GM21447 (cell line): Measurements from ENCODE around the gene MOXD1.
"Not testable (repeated sequence)": the region's sequence is repeated elsewhere in the genome, so short reads cannot be mapped to it uniquely, and the experiment has no call there.

Experiments
- ATAC-seq: cut with Tn5 transposase; IDR thresholded peaks from one replicate; pipeline ENCODE4 v1.9.1; 2021; ENCODE audit not compliant: unreplicated experiment

MOXD1 gene

DNA sequence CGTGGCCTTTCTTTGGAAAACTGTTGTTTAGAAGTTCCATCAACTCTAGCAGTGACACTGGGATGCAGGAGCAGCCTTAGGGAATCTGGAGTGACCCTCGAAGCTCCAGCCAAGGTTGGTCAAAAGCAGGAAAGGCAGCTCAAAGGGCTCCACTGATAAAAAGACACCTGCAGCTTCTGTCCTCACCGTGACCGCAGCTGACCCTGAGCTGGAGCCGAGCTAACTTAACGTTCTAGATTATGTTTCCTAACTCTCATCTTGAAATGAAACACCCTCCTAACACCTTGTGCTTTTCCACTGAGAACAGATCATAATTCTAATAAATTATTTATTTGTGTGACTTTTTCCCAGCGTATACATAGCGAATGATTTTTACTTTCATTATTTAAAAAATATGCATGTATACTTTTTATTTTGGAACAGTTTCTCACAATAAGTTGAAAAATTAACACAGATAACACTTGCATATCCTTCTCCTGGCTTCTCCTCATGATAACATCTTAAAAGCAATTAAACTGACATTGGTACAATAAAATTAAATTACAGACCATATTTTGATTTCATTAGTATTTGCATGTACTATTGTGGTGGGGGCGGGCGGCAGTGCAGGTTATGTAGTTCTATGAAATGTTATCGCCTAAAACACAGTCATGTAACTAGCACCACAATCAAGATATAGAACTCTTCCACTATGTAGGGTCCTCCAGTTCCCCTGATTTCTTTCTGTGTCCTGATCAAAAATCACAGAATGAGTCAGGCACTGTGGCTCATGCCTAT lies 116.1 kb downstream of the MOXD1 start:
- no peak for ATAC-seq

GRCh38 chr6:132282696-132283095 lies 118.6 kb downstream of the MOXD1 start:
- ATAC-seq: no peak

- ATAC-seq: no peak
Observed at GRCh38 chr6:132280436-132280835, 120.8 kb downstream of the MOXD1 start.

DNA sequence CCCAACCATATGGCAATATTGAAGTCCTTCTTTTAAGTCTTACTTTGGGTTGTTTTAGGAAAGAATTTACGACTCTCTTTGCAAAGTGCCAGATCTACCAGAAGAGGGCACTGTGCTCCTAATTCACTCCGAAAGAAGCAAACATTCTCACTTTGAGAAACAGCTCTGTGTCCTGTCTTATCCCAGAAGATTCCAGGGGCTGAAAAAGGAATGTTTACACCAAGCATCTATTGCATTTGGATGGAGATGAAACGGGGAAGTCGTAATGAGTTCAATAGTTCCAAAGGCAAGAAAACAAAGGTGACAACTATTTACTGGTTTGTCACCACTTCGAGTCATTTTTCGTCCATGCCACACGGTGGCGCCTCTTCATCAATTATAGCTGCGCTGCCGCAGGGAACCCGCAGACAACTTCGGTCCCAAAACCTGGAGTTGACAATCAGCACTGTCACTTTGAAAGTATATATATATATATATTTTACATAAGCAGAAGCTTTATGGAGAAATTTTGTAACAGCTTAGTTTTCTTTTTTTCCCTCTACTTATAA lies 121.6 kb downstream of the MOXD1 start:
- peak; percentile 88 for ATAC-seq

- ATAC-seq: no peak
Observed at GRCh38 chr6:132275066-132275970, 126.0 kb downstream of the MOXD1 start.

DNA sequence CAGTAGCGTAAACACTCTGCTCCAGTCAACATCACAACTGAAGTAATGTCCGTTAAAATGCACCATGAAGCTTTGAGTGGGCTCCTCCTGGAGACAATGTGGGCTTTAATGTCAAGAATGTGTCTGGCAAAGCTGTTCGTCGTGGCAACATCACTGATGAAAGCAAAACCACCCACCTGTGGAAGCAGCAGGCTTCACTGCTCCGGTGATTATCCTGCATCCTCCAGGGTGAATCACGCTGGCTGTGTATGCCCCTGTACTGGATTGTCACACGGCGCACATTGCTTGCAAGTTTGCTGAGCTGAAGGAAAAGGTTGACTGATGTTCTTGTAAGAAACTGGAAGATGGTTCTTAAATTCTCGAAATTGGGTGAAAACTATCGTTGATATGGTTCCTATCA lies 128.5 kb downstream of the MOXD1 start:
- ATAC-seq: no peak

- no peak for ATAC-seq
Observed at GRCh38 chr6:132270726-132271402, 130.4 kb downstream of the MOXD1 start.

GRCh38 chr6:132268666-132269065 lies 132.6 kb downstream of the MOXD1 start:
- ATAC-seq: not testable (repeated sequence)

GRCh38 chr6:132268209-132268608 lies 133.1 kb downstream of the MOXD1 start:
- no peak for ATAC-seq

DNA sequence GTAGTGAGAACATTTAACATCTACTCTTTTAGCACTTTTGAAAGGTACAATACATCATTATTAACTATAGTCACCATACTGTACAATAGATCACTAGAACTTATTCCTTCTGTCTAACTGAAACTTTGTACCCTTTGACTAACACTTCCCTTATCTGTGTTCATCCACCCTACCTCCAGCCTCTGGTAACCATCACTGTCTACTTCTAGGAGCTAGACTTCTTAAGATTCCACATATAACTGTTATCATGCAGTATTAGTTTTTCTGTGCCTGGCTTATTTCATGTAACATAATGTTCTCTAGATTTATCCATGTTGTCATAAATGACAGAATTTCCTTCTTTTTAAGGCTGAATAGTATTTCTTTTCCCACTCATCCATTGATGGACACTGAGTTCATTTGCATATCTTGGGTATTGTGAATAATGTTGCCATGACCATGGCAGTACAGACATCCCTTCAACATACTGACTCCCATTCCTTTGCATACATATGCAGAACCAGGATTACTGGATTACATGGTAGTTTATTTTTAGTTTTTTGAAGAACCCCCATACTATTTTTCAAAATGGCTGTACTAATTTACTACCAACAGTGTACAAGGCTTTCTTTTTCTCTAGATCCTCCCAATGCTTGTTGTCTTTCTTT lies 135.7 kb downstream of the MOXD1 start:
- ATAC-seq: no peak

DNA sequence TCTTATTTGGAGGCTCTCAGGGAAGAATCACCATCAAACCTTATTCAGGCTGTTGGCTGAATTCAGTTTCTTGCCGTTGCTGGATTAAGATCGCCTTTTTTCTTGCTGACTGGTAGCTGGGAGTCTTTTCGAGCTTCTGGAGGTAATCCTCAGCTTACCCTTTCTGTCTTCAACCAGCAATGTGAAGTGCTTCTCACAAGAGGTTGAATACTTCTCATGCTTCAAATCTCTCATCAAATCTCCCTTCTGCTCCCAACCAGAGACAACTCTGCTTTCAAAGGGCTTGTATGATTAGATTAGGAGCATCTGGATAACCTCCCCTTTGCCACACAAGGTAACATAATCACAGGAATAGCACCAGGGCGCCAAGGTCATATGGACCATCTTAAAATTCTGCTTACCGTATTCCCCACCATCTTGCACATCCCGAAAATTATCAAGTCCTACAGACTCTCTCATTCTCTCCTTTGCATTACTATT lies 137.2 kb downstream of the MOXD1 start:
- ATAC-seq: no peak

DNA sequence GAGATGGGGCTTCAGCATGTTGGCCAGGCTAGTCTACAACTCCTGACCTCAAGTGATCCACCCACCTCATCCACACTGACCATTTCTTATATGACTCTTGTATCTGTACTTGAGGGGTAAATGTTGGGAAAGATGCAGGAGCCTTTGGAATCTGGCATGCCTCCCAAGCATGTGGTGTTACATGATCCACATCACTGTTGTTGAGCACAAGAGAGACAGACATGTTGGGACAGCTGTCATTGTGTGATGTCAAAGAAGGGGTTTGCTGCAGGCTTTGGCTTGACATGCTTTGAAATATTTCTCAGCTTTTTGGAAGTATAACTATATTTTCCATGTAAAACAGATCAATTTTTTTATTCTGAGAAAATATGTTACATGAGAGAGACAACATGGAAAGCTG lies 139.9 kb downstream of the MOXD1 start:
- no peak for ATAC-seq

GRCh38 chr6:132259070-132259469 lies 142.2 kb downstream of the MOXD1 start:
- ATAC-seq: no peak

GRCh38 chr6:132257561-132257960 lies 143.7 kb downstream of the MOXD1 start:
- ATAC-seq: no peak

DNA sequence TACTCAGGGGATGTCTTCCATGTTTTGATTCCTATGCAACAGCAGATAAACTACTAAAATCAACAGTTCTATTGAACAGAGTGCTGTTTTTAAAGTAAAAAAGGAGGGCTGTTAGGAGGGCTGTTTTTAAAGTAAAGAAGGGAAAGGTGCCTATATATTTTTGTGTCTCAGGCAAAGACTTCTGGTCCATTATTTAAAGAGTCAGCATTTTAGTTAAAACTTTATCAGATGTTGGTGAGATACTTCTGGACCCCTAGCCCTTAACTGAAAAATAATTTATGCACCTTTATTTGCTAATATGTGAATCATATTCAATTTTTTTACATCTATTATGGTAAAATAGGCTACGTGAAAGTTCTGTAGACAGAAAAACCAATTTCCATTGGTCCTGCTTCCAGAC lies 144.8 kb downstream of the MOXD1 start:
- ATAC-seq: no peak

GRCh38 chr6:132253906-132254305 lies 147.4 kb downstream of the MOXD1 start:
- no peak for ATAC-seq

DNA sequence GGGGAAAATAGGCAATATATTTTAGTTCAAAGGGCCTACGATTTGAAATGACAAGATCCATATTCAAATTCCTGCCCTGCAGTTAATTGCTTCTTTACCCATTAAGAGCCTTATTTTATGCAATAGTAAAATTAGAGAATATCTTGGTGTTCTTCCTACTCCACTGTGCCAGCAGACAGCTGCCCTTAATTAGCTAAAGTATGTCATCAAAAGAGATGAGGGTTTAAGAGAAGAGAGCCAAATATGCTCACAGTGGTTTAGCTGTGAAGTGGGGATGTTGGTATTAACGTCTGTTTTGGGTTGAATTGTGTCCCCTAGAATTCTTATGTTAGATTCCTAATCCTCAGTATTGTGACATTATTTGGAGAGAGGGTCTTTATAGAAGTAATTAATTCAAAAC lies 148.1 kb downstream of the MOXD1 start:
- no peak for ATAC-seq

DNA sequence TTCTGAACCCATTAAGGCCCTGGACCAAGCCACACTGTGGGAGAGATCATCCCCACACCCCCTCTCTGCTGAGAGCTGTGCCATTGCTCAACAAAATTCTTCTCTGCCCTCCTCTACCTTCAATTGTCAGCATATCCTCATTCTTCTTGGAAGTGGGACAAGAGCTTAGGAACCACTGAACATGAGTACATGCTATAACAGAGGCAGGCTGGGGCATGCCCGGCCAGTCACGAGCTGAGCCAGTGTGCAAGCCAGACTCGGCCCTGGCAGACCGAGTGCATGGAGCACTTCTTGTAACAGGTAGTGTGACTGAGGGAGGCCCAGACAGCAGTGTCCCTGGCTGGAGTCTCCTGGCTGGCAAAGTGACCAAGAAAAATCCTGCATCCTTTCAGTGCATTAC lies 149.2 kb downstream of the MOXD1 start:
- ATAC-seq: no peak

DNA sequence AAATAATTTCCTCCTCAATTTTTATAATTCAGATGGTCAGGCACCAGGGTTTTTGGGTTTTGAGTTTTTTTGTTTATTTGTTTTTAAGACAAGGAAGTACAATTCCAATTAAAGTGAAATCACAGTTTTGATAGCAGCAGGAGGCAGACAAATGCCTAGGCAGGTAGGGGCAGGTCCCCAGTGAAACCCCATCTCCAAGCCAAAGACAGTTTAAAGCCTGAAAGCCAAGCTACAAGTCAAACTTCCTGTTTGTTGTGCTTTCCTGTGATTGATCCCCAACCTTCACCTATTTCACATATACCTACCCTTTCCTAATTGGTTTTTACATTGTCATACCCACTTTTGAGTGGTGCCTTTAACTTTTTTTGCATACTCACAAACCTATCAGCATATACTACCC lies 149.6 kb downstream of the MOXD1 start:
- ATAC-seq: no peak

DNA sequence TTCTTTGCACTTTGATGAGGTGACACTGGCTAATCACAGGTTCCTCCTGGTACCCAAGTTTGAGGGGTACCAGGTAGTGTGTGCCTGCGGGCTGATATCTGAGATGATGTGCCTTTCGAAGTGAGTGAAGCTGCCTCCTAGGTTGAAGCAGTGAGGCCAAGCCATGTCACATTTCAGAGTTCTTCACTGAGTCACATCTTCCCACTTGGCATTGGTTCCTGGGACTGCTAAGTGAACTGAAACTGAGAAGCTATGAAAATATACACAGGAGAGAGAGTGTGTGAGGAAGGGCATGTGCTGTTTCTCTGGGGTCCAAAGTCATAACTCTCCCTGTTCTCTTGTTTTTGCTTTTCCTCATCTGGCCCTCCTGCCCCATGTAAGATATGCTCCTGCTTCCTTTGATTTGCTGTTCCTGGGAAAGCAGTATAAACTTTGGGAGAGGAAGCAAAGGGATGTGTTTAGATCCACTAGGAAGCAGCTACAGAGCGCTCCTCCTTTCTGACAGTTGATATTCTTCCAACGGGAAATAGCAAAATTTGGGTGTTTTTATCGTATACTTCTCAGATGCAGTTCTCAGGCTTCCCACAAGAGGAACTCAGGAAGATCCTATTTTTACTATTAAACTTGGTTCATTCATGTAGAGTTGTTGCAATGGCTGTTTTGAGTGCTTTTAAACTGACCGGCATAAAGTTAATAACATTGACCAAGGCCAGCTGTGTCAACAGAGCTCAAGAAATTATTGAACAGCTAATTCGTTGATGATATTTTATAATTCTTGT lies 153.7 kb downstream of the MOXD1 start:
- ATAC-seq: no peak
